C4-2B (cell line): ENCODE results near the gene STXBP1.
A peak's percentile ranks its signal among the peaks of the same experiment; 100 is the strongest.

Experiments used
- H3K27ac ChIP-seq: fragments of 450-650 bp; 2 replicates; pipeline ENCODE4 v1.5.1; 2017
- ZFX ChIP-seq: fragments of 450-650 bp; IDR thresholded peaks from 2 replicates; pipeline ENCODE4 v1.6.1; 2017
- TF ChIP-seq, protein P1 (sequence below): fragments of 450-650 bp; conservative IDR thresholded peaks from 2 replicates; pipeline ENCODE4 v1.5.1; 2017; ENCODE audit warnings: mild to moderate bottlenecking

STXBP1 gene

DNA sequence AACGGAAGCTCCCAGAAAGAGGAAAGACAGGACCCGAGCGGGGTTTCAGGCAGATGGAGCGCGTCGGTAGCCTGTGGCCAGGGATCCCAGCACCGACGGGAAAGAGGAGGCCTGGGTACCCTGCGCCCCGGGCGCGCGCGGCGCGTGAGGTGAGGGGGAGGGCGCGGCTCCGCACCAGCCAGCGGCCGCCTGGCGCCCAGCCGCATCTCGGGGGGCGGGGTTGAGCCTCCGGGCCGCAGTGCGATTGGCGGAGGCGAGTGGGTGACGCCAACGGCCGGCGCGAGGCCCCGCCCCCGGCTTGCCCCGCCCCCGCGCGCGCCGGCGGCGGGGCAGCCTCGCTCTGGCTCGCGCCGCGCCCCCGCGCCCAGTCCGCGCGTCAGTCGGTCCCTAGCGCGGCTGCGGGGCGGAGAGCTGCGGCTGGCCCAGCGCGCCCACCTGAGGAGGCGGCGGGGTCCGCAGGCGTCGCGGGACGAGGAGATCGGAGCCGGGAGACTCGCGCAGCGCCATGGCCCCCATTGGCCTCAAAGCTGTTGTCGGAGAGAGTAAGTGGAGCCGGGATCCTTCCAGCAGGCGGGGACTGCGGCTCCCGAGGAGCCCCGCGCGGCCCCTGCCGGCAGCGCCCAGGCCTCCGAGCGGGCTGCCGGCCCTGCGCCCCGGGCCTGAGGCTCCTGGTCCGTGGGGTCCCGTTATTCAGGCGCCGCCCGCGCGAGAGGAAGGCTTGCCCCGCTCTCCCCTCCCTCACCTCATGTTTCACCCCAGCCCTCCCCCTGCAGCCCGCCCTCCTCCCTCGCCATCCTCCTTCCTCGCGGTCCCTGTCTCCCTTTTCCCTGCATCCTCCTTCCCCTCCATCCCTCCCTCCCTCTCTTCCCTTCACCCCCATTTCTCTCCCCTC is at the start of gene STXBP1:
Gene STXBP1, plus strand, starts transcription at position 379 of the 892 bp plus-strand sequence. Its CDS starts 127 bp downstream, at position 506.
- peak; percentile 36 for TF ChIP-seq ZFX
- TF ChIP-seq, protein P1, sequence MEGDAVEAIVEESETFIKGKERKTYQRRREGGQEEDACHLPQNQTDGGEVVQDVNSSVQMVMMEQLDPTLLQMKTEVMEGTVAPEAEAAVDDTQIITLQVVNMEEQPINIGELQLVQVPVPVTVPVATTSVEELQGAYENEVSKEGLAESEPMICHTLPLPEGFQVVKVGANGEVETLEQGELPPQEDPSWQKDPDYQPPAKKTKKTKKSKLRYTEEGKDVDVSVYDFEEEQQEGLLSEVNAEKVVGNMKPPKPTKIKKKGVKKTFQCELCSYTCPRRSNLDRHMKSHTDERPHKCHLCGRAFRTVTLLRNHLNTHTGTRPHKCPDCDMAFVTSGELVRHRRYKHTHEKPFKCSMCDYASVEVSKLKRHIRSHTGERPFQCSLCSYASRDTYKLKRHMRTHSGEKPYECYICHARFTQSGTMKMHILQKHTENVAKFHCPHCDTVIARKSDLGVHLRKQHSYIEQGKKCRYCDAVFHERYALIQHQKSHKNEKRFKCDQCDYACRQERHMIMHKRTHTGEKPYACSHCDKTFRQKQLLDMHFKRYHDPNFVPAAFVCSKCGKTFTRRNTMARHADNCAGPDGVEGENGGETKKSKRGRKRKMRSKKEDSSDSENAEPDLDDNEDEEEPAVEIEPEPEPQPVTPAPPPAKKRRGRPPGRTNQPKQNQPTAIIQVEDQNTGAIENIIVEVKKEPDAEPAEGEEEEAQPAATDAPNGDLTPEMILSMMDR: no peak; the same call in 1 of the 2 replicates
- peak within 1 kb of the TSS; percentile 50 for H3K27ac ChIP-seq

DNA sequence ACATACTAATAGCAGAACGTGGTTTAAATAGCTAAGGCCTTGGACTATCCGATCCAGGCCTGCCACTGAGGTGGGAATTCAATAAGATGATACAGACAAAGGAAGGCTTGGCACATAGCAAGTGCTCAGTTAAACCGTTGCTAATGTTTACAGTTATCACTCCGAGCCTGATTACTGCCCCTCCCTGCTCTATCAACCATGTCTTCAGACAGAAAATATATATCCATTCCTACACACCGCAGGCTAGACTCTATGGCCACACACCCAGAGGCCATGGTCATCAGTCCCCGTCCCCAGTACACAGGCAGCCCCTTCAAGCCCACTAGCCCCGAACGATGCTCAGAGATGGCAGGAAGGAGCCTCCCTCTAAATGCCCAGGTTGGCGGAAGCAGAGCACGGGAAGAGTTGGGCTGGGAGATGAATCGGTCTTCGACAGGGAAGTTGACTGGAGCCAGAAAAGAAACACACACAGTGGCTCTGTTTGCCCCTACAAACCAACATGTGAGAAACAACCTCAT is 49.7 kb upstream of the STXBP1 start:
- TF ChIP-seq, protein P1: no peak
- no peak for TF ChIP-seq ZFX
- peak overlapping the region; percentile 22 for H3K27ac ChIP-seq

GRCh38 chr9:127562841-127563401 is 49.2 kb upstream of the STXBP1 start:
- TF ChIP-seq, protein P1: no peak
- no peak for TF ChIP-seq ZFX
- H3K27ac ChIP-seq: peak overlapping the region; percentile 2; the same call in 1 of the 2 replicates

DNA sequence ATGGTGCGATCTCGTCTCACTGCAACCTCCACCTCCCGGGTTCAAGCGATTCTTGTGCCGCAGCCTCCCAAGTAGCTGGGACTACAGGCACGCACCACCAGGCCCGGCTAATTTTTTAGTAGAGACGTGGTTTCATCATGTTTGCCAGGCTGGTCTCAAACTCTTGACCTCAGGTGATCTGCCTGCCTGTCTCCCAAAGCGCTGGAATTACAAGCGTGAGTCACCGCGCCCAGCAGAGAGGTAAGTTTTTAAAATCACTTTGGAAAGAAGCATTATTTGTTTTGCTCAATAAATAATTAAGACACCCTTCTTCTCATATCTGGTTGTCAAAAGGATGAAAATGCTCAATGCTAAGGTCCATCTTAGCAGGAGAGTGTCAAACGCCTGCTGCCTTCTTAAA is 48.5 kb upstream of the STXBP1 start:
- no peak overlapping the region for H3K27ac ChIP-seq
- TF ChIP-seq, protein P1: no peak
- no peak for TF ChIP-seq ZFX

DNA sequence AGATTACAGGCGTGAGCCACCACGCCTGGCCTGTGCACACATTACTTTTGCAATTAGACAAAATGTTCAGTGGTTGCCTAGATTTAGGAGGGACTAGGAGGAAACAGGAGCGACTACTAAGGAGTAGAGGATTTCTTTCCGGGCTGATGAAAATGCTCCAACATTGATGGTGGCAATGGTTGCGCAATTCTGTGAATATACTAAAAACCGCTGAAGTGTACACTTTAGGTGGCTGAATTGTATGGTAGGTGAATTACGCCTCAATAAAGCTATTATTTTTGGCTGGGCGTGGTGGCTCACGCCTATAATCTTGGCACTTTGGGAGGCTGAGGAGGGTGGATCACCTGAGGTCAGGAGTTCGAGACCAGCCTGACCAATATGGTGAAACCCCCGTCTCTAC is 46.8 kb upstream of the STXBP1 start:
- TF ChIP-seq, protein P1: no peak
- TF ChIP-seq ZFX: no peak
- H3K27ac ChIP-seq: no peak overlapping the region

DNA sequence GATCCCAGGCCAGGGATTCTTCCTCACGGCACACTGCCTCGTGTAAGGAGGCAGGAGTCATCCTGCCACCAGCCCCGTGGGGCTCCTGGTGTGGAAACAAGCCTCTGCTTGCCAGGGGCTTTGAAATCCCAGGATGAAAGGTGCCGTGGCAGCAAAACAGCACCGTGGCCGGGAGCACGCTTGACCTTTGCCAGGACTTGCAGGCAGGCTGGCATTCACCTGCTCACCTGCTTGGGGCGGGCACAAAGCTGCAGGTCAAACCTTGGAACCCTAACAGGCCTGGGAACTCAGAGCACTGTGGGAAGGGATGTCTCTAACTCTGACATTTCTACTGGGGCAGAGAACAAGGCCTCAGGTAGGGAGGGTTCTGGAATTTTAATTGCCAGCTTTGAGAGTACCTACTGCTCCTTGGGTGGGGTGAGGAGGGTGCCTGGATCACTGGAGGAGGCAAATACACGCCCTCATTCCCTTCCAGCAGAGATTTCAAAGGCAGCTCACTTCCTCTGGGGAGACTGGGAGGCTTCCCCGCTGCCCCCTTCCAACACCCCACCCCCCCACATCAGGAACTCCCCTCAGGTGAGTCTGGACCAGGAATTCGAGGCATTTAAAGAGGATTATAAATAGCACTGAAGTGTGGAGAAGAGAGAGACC is 45.6 kb upstream of the STXBP1 start:
- peak overlapping the region; percentile 98 for H3K27ac ChIP-seq
- TF ChIP-seq ZFX: no peak
- TF ChIP-seq, protein P1: no peak
